DMS53 (cell line): Measurements from ENCODE around the gene ZBTB46.
"Not testable (repeated sequence)": the region's sequence is repeated elsewhere in the genome, so short reads cannot be mapped to it uniquely, and the experiment has no call there.

Experiments used
- DNase-seq: peaks from one replicate; lab custom pipeline; 2025; lab: John Stamatoyannopoulos, UW

ZBTB46 gene

DNA sequence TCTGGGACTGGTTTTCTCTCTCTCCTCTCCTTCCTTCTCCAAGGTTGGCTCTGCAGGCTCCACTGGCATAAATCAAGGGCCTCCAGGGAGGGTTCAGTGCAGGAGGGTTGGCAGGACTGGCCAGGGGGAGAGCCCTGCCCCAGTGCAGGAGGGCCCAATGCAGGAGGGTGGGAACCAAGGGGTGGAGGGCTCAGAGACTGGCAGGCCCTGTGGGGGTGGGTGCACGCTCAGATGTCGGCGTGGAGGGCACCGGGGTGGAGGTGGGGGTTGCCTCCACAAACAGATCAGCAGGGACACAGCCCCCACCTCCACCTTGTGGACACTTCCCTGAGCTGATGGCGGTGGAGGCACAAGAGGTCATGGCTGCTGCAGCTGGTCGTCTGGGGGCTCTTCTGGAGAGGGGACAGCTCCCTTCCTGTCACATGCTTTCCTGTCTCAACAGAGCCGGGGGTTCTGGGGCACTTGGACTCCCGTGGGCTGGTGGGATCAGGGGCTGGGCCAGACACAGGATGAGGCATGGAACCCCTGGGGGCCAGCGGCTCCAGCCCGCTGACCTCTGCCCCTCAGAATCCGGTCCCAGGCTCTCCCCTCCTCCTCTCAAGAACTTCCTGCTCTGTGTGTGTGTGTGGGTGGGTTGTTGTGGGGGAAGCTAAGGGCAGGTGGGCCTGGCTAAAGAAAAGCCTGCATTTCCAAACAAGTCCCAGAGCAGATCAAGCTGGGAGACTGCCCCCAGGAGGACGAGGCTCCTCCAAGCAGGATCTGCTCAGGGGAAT, 27.5 kb upstream of the ZBTB46 start:
- peak; percentile 42 for DNase-seq

DNA sequence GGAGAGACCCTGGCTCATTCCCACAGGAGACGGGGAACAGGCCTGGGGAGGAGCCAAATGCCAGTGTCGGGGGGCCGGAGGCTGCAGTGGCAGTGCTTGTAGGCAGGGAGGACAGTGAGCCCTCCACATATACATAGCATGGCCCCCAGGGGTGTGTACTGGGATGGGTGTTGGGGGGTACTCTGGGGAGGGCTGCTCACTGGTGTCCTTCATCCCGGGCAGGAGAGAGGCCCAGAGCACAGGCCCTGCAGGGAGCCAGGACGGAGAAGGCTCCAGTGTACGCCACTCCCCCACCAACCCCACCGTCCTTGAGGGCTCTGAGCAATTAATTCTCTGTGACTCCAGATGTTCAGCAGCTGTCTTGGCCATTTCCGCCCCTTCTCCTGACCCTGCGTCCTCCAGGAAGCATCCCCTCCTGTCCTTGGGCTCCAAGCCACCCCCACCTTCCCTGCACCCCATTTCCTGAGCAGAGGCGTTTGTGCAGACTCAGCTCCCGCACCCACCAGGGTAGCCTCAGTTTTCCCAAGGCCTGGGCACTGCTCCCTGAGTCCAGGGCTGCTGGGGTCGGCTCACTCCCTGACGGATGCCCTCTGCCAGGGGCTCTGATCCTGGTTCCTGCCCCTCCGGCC, 26.8 kb upstream of the ZBTB46 start:
- no peak for DNase-seq

DNA sequence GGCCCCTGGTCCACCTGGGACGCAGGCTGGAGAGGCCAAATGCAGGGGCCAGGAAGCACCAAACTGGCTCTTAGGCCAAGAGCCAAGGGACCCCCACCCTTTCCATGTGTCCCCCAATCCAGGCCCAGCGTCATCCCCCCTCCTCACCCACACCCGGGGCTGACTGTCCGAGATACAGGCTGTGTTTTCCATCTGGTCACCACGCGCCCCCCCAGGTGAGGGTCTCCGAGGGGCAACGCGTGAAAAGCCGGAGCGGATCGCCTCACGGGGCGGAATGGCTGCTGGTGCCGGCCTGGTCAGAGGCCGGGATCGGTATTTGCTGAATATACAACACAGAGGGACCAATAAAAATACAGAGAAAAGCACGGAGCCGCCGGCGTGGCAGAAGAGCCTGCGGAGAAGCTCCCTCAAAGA, 25.0 kb upstream of the ZBTB46 start:
- no peak for DNase-seq

DNA sequence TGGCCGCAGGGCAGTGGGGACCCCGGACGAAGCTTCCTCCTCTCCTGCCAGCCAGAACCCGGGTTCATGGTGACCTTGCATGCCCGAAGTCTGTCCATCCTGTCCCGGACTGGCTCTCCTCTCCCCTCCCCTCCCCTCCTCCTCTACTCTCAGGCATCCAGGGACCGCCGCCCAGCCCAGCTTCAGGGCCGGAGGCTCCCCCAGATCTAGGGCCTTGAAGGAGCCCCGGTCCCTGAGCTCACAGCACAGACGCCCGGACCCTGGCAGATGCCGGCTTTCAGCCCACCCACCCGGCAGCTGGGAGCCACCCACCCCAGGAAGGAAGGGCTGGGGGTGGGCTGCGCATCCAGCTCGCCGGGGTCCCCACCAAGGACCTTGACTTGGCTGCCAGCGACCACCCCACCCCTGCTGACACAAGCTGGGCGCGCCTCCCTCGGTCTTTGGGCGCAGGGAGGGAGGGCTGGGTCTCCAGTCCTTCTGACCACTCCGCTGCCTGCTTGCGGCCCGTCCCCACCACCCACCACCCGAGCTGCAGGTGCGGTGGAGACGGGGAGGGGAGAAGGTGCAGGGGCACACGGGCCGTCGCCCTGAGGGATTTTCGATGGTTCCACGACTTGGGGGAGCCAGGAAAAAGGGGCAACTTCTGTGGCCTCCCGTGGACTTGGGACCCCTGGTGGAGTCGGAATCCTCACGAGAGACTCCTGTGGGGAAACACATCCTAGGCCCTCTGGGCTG, 24.5 kb upstream of the ZBTB46 start:
- DNase-seq = no peak

DNA sequence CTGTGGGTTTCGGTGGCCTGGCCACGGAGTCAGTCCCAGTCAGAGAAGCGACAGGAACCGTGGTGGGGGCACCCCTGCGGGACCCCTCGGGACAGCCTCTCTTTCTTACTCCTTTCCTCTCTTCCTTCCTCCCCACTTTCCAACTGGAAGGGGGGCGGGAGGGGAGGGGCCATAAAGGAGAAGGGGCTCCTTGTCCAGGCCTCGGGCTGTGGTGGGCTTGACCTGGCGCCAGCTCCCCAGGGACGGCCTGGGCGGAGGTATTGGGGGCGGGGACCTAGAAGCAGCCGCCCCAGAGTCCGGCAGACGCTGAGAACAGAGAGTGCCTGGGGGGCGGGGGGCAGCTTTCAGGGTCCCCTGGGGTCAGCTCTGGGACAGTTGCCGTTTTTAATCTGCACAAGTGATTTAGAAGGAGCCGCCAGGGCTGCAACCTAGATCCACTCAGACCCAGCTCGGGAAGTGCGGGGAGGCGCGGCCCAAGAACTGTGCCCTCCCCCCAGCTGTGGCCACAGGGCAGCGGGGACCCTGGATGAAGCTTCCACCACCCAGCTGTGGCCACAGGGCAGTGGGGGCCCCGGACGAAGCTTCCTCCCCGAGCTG, 23.8 kb upstream of the ZBTB46 start:
- DNase-seq = no peak

DNA sequence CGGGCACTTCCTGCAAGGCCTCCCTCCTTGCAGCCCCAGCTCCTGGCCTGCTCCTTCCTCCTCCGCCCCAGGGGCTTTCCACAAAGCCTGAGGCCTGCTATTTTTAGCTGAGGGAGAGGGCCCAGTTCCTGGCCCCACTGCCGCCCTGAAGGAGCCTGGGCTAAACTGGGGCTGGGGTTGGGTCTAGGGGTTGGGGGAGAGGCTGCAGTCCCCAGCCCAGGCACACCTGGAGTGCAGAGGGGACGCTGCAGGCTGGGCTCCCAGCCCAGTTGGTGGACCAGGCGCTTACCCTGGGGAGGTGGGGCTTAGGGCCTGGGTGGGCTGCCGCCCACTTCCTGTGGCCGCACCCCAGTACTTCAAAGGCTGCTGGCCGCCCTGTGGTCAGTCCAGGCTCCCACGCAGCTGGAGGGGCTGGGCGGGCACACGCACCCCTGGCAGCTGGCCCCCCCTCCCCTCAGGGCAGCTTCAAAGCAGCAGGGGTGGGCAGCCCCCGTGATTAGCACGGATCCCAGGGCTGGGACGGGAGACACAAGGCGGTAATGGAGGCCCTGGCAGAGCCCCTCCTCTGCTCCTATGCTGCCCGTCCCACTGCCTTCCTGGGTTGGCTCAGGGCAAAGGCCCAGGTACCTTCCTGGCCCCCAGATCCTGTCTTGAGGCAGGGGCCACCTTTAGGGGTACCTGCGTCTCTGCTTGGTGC, 23.2 kb upstream of the ZBTB46 start:
- DNase-seq = no peak

DNA sequence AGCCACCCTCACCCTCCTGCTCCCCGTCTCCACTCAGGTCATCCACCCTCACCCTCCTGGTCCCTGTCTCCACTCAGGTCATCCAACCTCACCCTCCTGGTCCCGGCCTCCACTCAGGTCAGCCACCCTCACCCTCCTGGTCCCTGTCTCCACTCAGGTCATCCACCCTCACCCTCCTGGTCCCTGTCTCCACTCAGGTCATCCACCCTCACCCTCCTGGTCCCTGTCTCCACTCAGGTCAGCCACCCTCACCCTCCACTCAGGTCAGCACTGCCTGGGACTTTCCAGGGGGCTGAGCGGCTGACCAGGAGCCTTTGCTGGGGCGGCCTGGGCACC, 22.6 kb upstream of the ZBTB46 start:
- not testable (repeated sequence) for DNase-seq

DNA sequence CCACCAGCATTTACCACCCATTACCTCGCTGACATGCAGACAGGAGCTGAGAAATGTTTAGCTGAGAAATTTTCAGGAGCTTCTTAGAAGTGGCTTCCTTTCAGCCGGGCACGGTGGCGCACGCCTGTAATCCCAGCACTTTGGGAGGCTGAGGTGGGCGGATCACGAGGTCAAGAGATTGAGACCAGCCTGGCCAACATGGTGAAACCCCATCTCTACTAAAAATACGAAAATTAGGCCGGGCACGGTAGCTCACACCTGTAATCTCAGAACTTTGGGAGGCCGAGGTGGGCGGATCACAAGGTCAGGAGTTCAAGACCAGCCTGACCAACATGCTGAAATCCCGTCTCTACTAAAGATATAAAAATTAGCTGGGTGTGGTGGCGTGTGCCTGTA, 20.5 kb upstream of the ZBTB46 start:
- not testable (repeated sequence) for DNase-seq

DNA sequence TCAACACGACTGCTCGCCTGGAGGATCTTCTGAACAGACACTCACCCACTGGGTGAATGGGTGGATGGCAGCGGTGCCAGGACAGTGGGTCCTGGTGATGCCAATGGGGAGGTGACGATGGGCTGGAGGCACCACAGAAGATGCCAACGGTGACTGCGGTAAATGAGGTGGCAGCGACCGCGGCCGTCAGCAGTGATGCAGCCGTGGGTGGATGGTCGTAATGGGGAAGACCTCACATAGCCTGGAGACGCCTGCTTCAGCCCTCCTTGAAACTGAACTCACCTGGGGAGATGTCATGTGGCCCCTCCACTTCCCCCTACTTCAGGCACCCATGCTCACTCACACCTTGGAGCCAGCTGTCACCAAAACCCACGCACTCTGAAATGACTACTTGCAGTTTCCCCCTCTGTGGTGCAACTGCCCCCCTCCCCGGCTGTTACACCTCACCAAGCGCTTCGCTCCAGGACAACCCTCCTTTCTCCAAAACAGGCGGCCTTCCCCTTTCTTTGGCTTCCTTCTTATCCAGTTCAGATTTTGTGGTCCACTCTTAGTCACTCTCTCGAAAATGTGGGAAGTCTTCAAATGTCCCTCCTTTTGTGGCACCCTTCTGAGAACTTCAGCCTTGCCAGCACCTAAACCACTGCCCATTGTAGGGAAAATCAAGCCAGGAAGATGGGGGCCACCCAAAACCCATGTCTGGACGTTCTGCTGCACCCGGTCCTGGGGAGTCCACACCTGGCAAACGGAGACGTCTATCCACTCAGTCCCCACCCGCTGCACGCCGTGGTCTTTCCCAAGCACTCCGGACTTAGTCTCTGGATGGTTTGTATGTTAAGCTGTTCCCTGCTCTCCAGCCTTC, 19.9 kb upstream of the ZBTB46 start:
- no peak for DNase-seq

DNA sequence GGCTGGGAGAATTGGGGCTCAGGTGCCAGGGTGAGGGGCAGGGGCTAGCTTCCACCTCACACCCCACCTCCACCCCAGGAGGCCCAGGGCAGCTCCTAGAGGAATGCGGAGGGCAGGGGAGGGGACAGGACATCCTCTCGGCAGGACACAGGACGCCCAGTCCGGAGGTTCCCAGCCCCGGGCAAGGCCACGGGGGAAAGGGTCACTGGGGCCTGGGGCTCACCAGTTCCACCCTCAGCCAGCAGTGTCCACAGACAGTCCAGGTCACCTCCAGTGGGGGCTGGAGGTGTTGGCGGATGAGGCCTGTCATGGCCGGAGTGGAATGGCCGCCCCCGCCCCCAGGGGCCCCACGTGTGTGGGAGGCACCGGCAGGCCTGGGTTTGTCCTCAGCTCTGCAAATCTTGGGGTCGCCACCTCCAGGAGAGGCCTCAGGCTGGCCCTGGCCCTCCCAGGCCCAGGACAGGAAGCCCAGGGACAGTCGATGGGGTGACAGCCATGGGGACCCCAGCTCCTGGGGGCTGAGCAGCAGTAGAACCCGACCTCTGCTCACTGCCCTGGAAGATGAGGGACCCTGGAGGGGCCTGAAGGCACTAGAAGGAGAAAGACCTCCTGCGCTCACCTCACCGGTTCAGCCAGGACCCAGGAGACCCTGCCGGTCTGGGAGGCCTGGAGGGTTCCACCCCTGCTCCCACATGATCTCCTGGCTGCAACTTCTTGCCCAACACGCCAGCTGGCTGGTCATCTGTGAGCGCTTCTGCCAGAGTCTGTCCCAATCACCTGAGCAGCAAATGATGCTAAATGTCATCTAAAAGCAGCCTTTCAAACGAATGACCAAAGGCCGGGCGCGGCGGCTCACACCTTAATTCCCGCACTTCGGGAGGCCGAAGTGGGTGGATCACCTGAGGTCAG, 17.2 kb upstream of the ZBTB46 start:
- DNase-seq = no peak

DNA sequence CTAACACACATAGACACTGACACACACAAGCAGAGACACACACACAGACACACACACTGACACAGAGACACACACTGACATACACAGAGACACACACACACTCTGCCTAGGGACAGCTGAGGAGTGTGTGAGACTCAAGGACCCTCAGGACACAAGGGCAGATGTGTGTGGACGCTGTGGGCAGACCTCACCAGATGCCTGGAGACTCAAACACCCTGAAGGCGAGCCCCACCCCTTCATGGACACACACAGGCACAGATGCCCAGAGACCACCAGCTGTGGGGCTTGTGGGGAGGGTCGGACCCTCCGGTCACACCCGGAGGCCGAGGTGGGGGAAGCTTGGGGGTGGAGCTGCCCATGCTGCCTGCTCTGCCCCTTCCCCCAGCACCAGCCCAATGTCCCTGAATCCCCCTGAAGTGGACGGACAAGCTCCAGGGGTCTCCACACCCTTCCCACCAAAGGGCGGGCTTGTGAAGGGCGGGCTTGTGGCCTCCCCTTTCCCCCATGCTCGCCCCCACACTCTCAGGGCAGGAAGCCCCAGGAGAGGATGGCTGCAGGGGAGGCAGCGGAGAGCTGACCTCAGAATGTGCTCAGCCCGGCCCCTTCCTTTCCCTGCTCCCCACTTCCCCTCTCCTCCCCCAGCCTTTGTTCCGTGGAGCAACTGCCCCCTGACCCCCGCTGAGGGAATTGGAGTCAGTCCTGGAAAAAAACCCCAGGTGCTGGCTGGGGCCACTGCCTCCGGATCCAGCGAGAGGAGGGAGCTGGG, 16.4 kb upstream of the ZBTB46 start:
- no peak for DNase-seq

DNA sequence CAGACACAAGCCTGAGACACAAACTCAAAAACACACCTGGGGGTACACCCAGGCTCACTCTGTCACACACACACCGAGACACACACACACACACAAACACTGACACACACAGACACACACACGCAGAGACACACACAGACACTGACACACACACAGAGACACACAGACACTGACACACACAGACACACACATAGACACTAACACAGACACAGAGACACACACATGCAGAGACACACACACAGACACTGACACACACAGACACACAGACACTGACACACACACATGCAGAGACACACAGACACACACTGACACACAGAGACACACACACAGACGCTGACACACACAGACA, 15.8 kb upstream of the ZBTB46 start:
- no peak for DNase-seq

DNA sequence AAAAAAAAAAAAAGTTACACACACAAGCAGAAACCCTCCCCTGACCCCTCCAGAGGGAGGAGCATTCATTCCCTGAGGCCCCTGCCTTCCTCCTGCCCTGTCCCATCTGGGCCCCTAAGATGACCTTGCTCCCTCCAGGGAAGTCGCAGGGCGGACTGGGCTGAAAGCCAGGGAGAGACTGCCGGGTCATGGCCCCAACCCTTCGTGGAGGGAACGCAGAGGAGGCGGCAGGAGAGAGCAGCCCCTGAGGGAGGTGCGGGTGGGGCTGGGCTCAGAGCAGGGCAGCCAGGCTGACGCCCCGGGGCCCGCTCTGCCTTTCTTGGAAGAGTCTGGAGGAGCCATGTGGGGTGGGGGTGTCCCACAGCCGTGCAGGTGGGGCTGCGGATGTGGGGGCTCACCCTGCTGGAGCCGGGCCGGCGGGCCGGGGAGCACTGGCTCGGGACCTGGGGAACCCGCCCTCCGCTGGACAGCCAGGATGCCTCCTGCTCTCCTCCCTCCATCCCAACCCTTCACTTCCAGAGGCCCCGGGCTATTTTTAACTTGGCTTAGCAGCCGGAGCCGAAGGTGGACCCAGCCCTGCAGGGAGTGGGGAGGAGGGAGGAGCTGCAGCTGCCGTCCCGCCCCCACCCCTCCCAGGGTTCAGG, 15.2 kb upstream of the ZBTB46 start:
- no peak for DNase-seq

DNA sequence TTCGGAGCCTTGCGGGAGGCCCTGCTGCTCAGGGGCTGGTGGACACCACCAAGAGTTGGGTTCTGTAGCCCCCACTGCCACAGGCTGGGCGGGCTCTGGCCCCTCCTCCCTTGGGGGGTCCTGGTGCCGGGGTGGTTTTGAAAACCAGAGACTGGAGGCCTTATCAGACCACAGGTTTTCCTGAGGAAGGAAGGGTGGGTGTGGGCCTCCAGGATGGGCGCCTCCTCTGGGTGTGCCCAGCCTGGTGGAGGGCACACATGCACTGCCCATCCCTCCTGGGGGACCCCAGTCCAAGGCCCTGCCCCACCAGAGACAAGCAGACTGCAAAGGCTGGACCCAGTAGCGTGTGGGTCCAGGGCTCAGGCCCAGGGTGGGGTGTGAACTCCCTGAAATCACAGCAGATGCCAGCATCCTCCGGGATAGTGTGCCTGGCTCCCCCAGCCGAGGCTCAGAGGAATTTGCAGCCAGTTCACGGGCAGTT, 13.5 kb upstream of the ZBTB46 start:
- no peak for DNase-seq

DNA sequence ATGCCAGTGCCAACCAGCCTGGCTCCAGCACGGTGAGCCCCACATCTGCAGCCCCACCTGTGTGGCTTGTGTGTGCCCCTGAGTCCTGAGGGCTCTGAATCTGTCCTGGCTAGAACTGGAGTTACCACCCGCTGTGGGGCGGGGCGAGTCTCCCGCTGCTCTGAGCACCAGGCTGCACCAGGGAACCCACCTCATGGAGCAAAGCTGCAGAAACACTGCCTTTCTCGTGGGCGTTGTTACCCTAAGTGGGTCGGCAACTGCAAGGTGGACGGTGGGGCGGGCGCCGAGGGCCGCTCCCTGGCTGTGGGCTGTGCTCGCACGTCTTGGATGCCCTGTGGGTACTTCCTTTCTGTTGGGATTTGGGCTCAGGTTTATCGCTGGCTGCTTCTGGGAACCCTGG, 12.7 kb upstream of the ZBTB46 start:
- no peak for DNase-seq

DNA sequence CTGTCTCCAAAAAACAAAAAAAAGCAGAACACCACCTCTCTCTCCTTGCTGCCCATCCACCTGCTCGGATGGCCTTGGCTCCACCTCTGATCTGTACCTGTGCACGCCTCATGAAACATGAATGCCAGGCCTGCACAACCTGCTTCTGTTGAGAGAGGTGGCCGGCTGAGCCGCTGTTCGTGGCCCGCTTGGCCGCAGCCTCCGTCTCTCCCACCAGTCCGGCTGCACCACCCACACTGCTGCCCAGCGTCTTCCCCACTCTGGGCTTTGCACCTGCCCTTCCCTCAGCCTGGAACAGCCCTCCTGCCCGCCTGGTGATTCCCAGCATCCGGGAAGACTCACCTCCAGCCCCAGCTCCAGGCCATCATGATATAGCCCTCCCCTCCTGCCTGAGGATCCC, 12.2 kb upstream of the ZBTB46 start:
- peak; percentile 43 for DNase-seq

DNA sequence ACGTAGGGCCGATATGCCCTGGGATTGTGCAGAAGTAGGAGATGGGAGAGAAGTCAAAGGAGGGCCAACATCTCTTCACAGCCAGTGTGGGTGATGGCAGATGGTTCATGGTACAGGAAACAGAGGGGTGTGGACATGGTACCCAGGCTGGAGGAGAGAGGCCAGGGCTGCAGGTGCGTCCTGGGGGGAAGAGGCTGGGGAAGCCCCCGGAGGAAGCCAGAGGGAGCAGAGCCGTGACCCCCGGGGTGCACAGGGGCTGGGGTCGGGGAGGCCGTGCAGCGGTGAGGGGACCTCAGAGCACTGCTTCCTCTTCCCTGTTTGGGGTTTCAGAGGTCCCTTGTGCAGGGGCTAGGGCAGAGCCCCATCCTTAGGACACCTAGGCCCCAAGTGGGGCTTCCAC, 11.2 kb upstream of the ZBTB46 start:
- no peak for DNase-seq

DNA sequence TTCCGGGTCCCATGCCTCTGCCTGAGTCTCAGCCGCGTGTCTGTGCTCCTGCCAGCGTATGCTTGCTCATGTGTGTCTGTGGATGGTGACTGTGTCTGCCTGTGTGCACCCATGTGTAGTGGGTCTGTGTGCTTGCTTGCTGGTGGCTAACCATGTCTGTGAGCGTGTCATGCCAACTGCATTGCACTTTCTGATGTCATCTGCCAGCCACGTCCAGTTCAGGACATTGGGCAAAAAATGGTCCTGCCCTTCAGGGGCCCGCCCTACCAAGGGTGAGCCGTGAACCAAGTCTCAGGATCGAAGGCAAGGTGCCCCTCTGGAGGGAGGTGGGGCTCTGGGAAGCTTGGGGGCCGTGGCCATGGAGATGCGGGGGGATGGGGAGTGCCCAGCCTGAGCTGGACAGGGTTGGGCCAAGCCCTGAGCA, 9.4 kb upstream of the ZBTB46 start:
- no peak for DNase-seq

DNA sequence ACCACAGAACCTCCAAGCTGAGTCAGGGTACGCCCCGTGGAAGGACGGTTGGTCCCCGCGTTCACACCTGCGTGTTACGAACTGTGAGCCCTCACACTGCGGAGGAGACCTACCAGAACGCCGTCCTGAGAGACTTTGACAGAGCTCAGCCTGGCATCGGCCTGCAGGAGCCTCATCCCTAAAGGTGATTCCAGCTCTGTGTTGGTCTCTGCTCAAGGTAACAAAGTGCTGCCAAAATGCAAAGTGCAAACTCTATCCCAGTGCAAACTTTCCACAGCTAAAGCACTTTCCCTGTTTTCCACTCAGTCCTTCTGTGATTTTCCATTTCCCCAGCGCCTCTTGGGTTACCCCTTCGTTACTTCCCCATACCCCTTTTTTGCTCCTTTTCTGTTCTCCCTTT, 8.6 kb upstream of the ZBTB46 start:
- no peak for DNase-seq
